GM15510 (cell line): ENCODE results near the gene MRGPRE.

Experiments used
- POLR2A ChIP-seq: IDR thresholded peaks from 3 replicates; pipeline ENCODE4 v1.6.1; 2011; ENCODE audit warnings: borderline replicate concordance; ENCODE audit not compliant: insufficient read length; ENCODE audit errors: extremely low read depth

MRGPRE gene

DNA sequence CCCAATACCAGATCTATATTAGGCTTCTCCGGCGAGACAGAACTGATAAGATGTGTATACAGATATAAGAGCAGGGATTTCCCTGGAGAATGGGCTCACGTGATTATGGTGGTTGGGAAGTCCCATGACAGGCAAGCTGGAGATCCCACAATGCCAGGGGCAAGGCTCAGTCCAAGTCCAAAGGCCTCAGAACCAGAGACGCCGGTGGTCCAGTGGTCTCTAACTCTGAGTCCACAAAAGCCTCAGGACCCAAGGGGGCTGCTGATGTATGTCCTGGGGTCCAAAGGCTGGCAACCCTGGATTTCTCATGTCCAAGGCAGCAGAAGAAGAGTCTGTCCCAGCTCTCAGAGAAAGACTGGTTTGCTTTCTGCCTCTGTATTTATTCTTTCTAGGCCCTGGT, 51.3 kb downstream of the MRGPRE start:
- no peak for TF ChIP-seq POLR2A

DNA sequence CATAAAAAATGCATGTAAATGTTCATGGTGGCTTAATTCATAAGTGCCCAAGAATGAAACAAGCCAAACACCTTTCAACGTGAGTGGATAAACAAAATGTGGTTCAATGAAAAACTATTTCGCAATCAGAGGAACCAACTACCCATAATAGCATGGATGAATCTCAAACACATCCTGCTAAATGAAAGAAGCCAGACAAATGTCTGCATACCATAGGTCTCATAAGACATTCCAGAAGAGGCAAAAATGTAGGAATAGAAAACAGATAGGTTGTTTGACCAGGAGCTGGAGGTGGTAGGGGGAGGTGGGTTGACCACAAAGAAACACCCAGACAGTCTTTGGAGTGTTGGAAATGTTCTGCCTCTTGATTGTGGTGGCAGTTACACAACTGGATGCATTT, 53.9 kb downstream of the MRGPRE start:
- no peak for TF ChIP-seq POLR2A

- TF ChIP-seq POLR2A, result no peak
Measured at GRCh38 chr11:3177931-3178330, 54.3 kb downstream of the MRGPRE start.
